ENCODE data around the gene EGFR.

EGFR gene

GRCh38 chr7:55249332-55249731, 230.5 kb downstream of the EGFR start:
- DNase-seq (ENCODE audit: low read depth): no peak

GRCh38 chr7:55250313-55250712, 231.5 kb downstream of the EGFR start:
- no peak for DNase-seq (ENCODE audit: low read depth)

GRCh38 chr7:55251313-55251712, 232.5 kb downstream of the EGFR start:
- no peak for DNase-seq (ENCODE audit: low read depth)

GRCh38 chr7:55251911-55252310, 233.1 kb downstream of the EGFR start:
- DNase-seq (ENCODE audit: low read depth): no peak

- DNase-seq (ENCODE audit: low read depth): no peak
Observed at GRCh38 chr7:55252386-55252785, 233.6 kb downstream of the EGFR start.

GRCh38 chr7:55253188-55253587, 234.4 kb downstream of the EGFR start:
- no peak for DNase-seq (ENCODE audit: low read depth)

GRCh38 chr7:55254242-55254595, 235.4 kb downstream of the EGFR start:
- DNase-seq (ENCODE audit: low read depth): no peak

- no peak for DNase-seq (ENCODE audit: low read depth)
Observed at GRCh38 chr7:55254596-55255495, 236.0 kb downstream of the EGFR start.

- no peak for DNase-seq (ENCODE audit: low read depth)
Observed at GRCh38 chr7:55255496-55256445, 237.0 kb downstream of the EGFR start.

GRCh38 chr7:55258631-55259030, 239.8 kb downstream of the EGFR start:
- no peak for DNase-seq (ENCODE audit: low read depth)

- DNase-seq (ENCODE audit: low read depth): no peak
Observed at GRCh38 chr7:55260171-55260570, 241.4 kb downstream of the EGFR start.

- DNase-seq (ENCODE audit: low read depth): no peak
Observed at GRCh38 chr7:55260676-55261385, 242.0 kb downstream of the EGFR start.
